HG03064 (cell line): ENCODE measurements around the gene ACTR6.
"Not testable (repeated sequence)": the region's sequence is repeated elsewhere in the genome, so short reads cannot be mapped to it uniquely, and the experiment has no call there.

Experiments
- ATAC-seq: cut with Tn5 transposase; IDR thresholded peaks from one replicate; pipeline ENCODE4 v1.9.1; 2021; ENCODE audit warnings: low read depth; ENCODE audit not compliant: unreplicated experiment

Gene ACTR6

GRCh38 chr12:100184549-100185145 lies 16.0 kb upstream of the ACTR6 start:
- ATAC-seq, result no peak

- peak; percentile 75 for ATAC-seq
Observed at GRCh38 chr12:100185361-100185894, 15.2 kb upstream of the ACTR6 start.

GRCh38 chr12:100186071-100186470 lies 14.5 kb upstream of the ACTR6 start:
- ATAC-seq, result no peak

- no peak for ATAC-seq
Observed at GRCh38 chr12:100187068-100187467, 13.5 kb upstream of the ACTR6 start.

- no peak for ATAC-seq
Observed at GRCh38 chr12:100187857-100188519, 12.6 kb upstream of the ACTR6 start.

- ATAC-seq, result not testable (repeated sequence)
Observed at GRCh38 chr12:100188888-100189635, 11.6 kb upstream of the ACTR6 start.

- no peak for ATAC-seq
Observed at GRCh38 chr12:100189636-100190394, 10.8 kb upstream of the ACTR6 start.

GRCh38 chr12:100193085-100193484 lies 7.5 kb upstream of the ACTR6 start:
- no peak for ATAC-seq

- no peak for ATAC-seq
Observed at GRCh38 chr12:100197486-100197885, 3.1 kb upstream of the ACTR6 start.

GRCh38 chr12:100199023-100199346 lies 1.6 kb upstream of the ACTR6 start:
- no peak for ATAC-seq

- peak; percentile 73 for ATAC-seq
Observed at GRCh38 chr12:100199347-100200149, 1.1 kb upstream of the ACTR6 start.

GRCh38 chr12:100201604-100202423 lies 1.2 kb downstream of the ACTR6 start:
- ATAC-seq, result no peak

- no peak for ATAC-seq
Observed at GRCh38 chr12:100207311-100207710, 6.7 kb downstream of the ACTR6 start.

- ATAC-seq, result no peak
Observed at GRCh38 chr12:100208834-100209233, 8.2 kb downstream of the ACTR6 start.

GRCh38 chr12:100211698-100212097 lies 11.1 kb downstream of the ACTR6 start:
- ATAC-seq, result no peak

- ATAC-seq, result no peak
Observed at GRCh38 chr12:100213016-100213891, 12.6 kb downstream of the ACTR6 start.

- no peak for ATAC-seq
Observed at GRCh38 chr12:100214518-100214917, 13.9 kb downstream of the ACTR6 start.

- no peak for ATAC-seq
Observed at GRCh38 chr12:100215209-100215608, 14.6 kb downstream of the ACTR6 start.
